LNCAP (cell line): ENCODE results near the gene NBAS.

ENCODE experiments used
- CTCF ChIP-seq: fragments of 450-650 bp; IDR thresholded peaks from 2 replicates; pipeline ENCODE4 v1.5.1; 2017; ENCODE audit warnings: mild to moderate bottlenecking

Gene NBAS

GRCh38 chr2:15238028-15238427, 323.1 kb downstream of the NBAS start:
- no peak for TF ChIP-seq CTCF

GRCh38 chr2:15230599-15231192, 330.4 kb downstream of the NBAS start:
- TF ChIP-seq CTCF: no peak

DNA sequence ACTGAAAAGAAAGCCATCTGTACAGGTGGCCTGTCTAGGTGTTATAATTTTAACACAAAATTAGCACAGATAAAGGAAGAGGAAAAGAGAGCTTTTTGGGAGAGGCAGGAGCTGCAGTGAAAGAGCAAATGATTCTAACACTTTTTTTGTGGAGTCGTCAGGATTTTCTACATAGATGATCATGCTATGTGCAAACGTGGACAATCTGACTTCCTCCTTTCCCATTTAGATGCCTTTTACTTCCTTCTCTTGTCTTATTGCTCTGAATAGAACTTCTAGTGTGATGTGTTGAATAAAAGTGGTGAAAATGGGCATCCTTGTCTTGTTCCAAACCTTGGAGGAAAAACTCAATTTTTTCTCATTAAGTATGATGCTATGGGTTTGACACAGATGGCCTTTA, 334.5 kb downstream of the NBAS start:
- TF ChIP-seq CTCF: no peak

GRCh38 chr2:15225131-15225530, 336.0 kb downstream of the NBAS start:
- no peak for TF ChIP-seq CTCF

- TF ChIP-seq CTCF: no peak
These were observed 336.5 kb downstream of the NBAS start for GRCh38 chr2:15224641-15225040.

GRCh38 chr2:15223887-15224286, 337.2 kb downstream of the NBAS start:
- TF ChIP-seq CTCF: no peak

- TF ChIP-seq CTCF: no peak
These were observed 338.3 kb downstream of the NBAS start for GRCh38 chr2:15222856-15223255.

DNA sequence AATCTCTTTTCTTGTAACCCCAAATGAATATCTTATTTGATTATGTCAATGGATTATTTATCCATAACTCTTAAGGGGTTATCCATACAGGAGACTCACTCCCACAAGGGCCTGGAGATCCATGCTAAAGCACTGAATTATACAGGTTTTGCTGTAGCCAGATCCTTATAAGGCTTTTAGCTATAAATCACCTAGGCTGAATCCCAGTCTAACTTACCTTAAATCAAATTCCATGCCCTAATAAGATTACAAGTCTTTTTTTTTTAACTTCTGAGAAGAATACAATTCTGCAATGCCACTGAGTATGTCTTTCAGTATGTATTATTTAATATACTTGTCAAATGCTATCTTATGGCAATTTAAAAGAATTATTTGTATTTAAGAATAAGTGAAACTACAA, 340.5 kb downstream of the NBAS start:
- TF ChIP-seq CTCF: no peak
